Body of pancreas (tissue), 4 donors: ENCODE data around the gene CDKAL1. TPM values are rescaled to one million over a fixed set of nuclear protein-coding genes. Genes with fewer than 3 reads are reported as not detected.
"Not testable (repeated sequence)": the region's sequence is repeated elsewhere in the genome, so short reads cannot be mapped to it uniquely, and the experiment has no call there.

Experiments
- ATAC-seq: fragments of 150-250 bp; one replicate; pipeline ENCODE4 v1.9.1; 2016
- DNase-seq, 4 donors: peaks; one replicate each; pipeline ENCODE4 v3.0.0-alpha.2; 2019
- H3K27ac ChIP-seq, 4 donors: fragments of 200-600 bp; sonication (generic); 1 replicate in 3 of 4; 2 replicates in 1 of 4; pipeline versions ENCODE4 v1.5.1 to v1.6.1; 2016 to 2019; ENCODE audit warnings: mild to moderate bottlenecking in 1 of 4, mixed read lengths in 1 of 4, moderate library complexity in 1 of 4
- H3K27me3 ChIP-seq, 2 donors: fragments of 200-600 bp; sonication (generic); one replicate each; pipeline ENCODE4 v1.6.0; 2016; ENCODE audit warnings: mild to moderate bottlenecking in 1 of 2
- H3K36me3 ChIP-seq, 2 donors: fragments of 200-600 bp; sonication (generic); replicated peaks in 1 of 2; 2 replicates each; pipeline ENCODE4 v1.5.1; 2016; ENCODE audit warnings: low read depth in 2 of 2; ENCODE audit not compliant: insufficient read depth in 1 of 2
- H3K4me1 ChIP-seq: fragments of 200-600 bp; sonication (generic); one replicate; pipeline ENCODE4 v1.6.0; 2016
- H3K4me3 ChIP-seq, 2 donors: fragments of 200-600 bp; sonication (generic); 1 replicate in 1 of 2; 2 replicates in 1 of 2; pipeline ENCODE4 v1.5.1; 2016 to 2019
- H3K9me3 ChIP-seq, 3 donors: fragments of 200-600 bp; sonication (generic); 1 replicate in 2 of 3; 2 replicates in 1 of 3; pipeline ENCODE4 v1.5.1; 2016
- POLR2A ChIP-seq, 3 donors: fragments of 450-650 bp; IDR thresholded peaks; one replicate each; pipeline ENCODE4 v1.6.1; 2016; ENCODE audit warnings: antibody characterized with exemption in 3 of 3, mild to moderate bottlenecking in 2 of 3
- WGBS, 2 donors: methylation state at CpG; one replicate each; pipeline ENCODE4 v1.1.5; 2017; 5-methylcytosine and 5-hydroxymethylcytosine counted together
- intact Hi-C: fragments of 100-400 bp; cut with DNase I; formaldehyde crosslinking; loops from one replicate; pipeline ENCODE4 v1.15.1; 2023
- total RNA-seq, 2 donors: library from RNA; depleted of rRNA; stranded (reverse); fragments of >200 nt; gene quantifications; one replicate each; pipeline ENCODE4 v1.1.0, GENCODE V29; 2016
- TF ChIP-seq, protein P1 (sequence below), 7 experiments: fragments of 450-650 bp in 4 of 7; fragments of 200-600 bp in 3 of 7; sonication (generic) in 3 of 7; IDR thresholded peaks; one replicate each; pipeline ENCODE4 v1.5.1; 2016 to 2019; ENCODE audit warnings: antibody characterized with exemption in 7 of 7

CDKAL1 gene
- total RNA-seq, 2 donors from 2014 or later, result 16.3 to 18.1 TPM

DNA sequence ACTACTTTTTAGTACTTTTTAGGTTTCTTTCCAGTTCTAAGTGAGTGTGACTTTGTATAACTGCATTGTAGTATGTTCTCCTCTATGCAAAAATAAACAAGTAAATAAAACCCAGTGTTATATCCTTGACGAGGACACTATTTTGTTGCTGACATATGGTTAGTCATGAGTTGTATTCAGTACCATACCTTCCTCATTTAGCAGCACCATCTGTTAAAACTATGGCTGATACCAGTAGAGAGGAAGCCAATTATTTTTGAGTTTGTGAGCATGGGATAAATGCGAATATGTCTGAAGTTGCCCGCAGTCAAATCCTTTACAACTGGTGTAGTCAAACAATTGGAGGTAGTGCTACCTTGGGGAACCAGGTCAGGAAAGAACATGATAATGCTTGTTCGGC lies 74.1 kb downstream of the CDKAL1 start:
- no peak for TF ChIP-seq POLR2A (IDR thresholded peaks at IDR 0.05)
- TF ChIP-seq, protein P1, sequence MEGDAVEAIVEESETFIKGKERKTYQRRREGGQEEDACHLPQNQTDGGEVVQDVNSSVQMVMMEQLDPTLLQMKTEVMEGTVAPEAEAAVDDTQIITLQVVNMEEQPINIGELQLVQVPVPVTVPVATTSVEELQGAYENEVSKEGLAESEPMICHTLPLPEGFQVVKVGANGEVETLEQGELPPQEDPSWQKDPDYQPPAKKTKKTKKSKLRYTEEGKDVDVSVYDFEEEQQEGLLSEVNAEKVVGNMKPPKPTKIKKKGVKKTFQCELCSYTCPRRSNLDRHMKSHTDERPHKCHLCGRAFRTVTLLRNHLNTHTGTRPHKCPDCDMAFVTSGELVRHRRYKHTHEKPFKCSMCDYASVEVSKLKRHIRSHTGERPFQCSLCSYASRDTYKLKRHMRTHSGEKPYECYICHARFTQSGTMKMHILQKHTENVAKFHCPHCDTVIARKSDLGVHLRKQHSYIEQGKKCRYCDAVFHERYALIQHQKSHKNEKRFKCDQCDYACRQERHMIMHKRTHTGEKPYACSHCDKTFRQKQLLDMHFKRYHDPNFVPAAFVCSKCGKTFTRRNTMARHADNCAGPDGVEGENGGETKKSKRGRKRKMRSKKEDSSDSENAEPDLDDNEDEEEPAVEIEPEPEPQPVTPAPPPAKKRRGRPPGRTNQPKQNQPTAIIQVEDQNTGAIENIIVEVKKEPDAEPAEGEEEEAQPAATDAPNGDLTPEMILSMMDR (IDR thresholded peaks at IDR 0.05), result no peak
- DNase-seq (no peak), ATAC-seq (no peak)
- peaks cover 8% of the 10 kb centered on the region for H3K4me1 ChIP-seq
- no peak overlapping the region for H3K4me3 ChIP-seq
- H3K27ac ChIP-seq, result no peak overlapping the region
- intact Hi-C loops, result no loop called here
- H3K9me3 ChIP-seq, result no peaks in the 10 kb centered on the region
- H3K36me3 ChIP-seq, result no peaks in the 10 kb centered on the region
- WGBS, 2 donors, result 93 to 95% methylated on average over 4 of the region's 4 CpGs
- no peaks in the 10 kb centered on the region for H3K27me3 ChIP-seq

DNA sequence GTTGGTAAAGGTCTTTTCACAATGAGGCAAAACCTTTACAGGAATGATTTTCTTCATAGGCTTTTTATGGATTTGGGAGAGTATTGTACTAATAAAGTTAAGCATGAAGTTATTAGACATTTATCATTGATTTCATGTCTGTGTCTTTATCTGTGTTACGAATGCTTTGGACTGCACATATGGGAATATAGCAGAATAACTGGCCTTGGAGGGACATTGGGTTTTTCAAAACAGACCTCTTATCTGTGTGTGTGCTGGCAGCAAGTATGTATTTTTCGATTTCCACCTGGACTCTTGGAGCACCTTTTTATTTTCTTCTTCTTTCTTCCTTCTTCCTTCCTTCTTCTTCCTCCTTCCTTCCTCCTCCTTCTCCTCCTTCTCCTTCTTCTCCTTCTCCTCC lies 74.6 kb downstream of the CDKAL1 start:
- no peaks in the 10 kb centered on the region for H3K27me3 ChIP-seq
- H3K4me1 ChIP-seq, result peaks cover 8% of the 10 kb centered on the region
- H3K9me3 ChIP-seq, result no peaks in the 10 kb centered on the region
- ATAC-seq, result no peak
- no peak overlapping the region for H3K27ac ChIP-seq
- H3K36me3 ChIP-seq, result no peaks in the 10 kb centered on the region
- TF ChIP-seq POLR2A (IDR thresholded peaks at IDR 0.05), result no peak
- TF ChIP-seq, protein P1 (IDR thresholded peaks at IDR 0.05), result no peak
- no peak for DNase-seq
- 9 to 35% methylated on average over 2 of the region's 2 CpGs for WGBS, 2 donors
- intact Hi-C loops, result no loop called here
- H3K4me3 ChIP-seq, result no peak overlapping the region

DNA sequence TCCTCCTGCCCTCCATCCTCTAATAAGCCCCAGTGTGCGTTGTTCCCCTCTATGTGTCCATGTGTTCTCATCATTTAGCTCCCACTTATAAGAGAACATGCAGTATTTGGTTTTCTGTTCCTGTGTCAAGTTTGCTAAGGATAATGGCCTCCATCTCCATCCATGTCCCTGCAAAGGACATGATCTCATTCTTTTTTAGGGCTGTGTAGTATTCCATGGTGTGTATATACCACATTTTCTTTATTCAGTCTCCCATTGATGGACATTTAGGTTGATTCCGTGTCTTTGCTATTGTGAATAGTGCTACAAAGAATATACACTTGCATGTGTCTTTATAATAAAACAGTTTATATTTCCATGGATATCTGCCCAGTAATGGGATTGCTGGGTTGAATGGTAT lies 75.7 kb downstream of the CDKAL1 start:
- ATAC-seq, intact Hi-C loops, DNase-seq, H3K9me3 ChIP-seq, H3K27me3 ChIP-seq, H3K4me3 ChIP-seq, H3K27ac ChIP-seq, H3K36me3 ChIP-seq, H3K4me1 ChIP-seq: not testable (repeated sequence)
- WGBS, 2 donors, result 100% methylated on average over 2 of the region's 2 CpGs

DNA sequence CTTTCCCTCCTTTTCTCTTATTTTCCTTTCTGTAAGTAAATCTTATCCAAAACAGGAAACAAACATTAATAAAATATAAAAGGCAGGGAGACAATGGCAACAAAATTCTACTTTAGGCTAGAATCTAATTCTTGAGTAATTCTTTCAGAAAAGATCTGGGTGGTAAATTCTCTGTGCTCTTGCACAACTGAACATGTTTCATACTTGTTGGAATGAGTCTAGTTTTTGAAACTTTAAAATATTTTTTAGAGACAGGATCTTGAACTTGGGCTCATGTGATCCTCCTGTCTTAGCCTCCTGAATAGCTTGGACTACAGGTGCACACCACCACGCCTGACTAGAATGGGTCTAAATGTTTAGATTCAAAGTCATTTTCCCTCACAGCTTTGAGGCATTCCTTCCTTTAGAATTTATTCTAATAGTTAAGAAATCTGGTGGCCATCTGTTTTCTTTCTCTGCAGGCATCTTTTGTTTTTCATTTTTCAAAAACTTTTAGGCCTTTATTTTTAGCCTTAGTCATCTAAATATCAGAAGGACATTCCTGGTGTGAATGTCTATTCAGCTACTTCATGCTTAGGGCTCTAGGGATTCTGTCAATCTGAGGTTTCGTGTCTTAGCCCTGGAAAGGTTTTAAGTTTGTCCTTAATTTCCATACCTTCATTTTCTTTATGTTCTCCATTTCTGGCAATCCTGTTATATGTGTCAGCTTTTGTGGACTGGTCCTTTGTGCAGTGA lies 76.5 kb downstream of the CDKAL1 start:
- 90% methylated on average over 2 of the region's 2 CpGs for WGBS, 2 donors
- no peak for ATAC-seq
- intact Hi-C loops, result no loop called here

DNA sequence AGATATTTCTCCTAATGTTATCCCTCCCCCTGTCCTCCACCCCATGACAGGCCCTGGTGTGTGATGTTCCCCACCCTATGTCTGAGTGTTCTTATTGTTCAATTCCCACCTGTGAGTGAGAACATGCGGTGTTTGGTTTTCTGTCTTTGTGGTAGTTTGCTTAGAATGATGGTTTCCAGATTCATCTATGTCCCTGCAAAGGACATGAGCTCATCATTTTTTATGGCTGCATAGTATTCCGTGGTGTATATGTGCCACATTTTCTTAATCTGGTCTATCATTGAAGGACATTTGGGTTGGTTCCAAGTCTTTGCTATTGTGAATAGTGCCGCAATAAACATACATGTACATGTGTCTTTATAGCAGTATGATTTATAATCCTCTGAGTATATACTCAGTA lies 83.3 kb downstream of the CDKAL1 start:
- H3K4me3 ChIP-seq, ATAC-seq, DNase-seq, H3K4me1 ChIP-seq, H3K36me3 ChIP-seq, H3K27ac ChIP-seq, H3K9me3 ChIP-seq, intact Hi-C loops, H3K27me3 ChIP-seq: not testable (repeated sequence)
- 95% methylated on average over 3 of the region's 3 CpGs for WGBS, 2 donors

More for the DNA sequence above, 76.5 kb downstream of the CDKAL1 start:
- DNase-seq, result no peak
- H3K27ac ChIP-seq, result no peak overlapping the region
- no peaks in the 10 kb centered on the region for H3K9me3 ChIP-seq
- no peaks in the 10 kb centered on the region for H3K36me3 ChIP-seq
- peaks cover 8% of the 10 kb centered on the region for H3K4me1 ChIP-seq
- TF ChIP-seq POLR2A (IDR thresholded peaks at IDR 0.05), result no peak
- TF ChIP-seq, protein P1 (IDR thresholded peaks at IDR 0.05), result no peak
- H3K27me3 ChIP-seq, result no peaks in the 10 kb centered on the region
- H3K4me3 ChIP-seq, result no peak overlapping the region

DNA sequence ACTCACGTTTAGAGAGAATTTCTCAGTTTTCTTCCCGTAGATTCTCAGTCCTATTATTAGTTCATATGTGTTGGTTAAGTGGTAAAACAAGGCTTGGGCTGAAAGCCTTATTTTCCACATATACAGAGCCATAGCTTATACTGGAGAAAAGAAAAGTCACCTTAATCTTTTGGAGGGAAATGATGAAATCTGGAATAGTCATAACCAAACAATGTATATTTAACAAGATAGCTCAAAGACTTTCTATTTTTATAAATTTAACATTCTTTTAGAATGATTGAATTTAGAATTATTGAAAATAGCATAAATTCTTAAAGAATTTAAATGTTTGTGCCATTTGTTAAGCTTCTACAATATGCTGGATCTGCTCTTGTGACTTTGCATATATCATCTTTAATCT lies 85.8 kb downstream of the CDKAL1 start:
- ATAC-seq (no peak), DNase-seq (no peak)
- Histone ChIP-seq H3K27me3 (no peaks in the 10 kb centered on the region), H3K4me3 (no peak overlapping the region), H3K27ac (no peak overlapping the region), H3K4me1 (no peaks in the 10 kb centered on the region), H3K36me3 (no peaks in the 10 kb centered on the region), H3K9me3 (no peaks in the 10 kb centered on the region)
- WGBS, 2 donors, result 80% methylated on average over 2 of the region's 2 CpGs
- no peak for TF ChIP-seq POLR2A (IDR thresholded peaks at IDR 0.05)
- TF ChIP-seq, protein P1 (IDR thresholded peaks at IDR 0.05), result no peak
- intact Hi-C loops, result no loop called here
